ENCODE data around the gene NES. TPM values are rescaled to one million over a fixed set of nuclear protein-coding genes. Genes with fewer than 3 reads are reported as not detected.

NES gene
- total and polyA plus RNA-seq, 11 donors: 59.7 to 499 (median 158) TPM

DNA sequence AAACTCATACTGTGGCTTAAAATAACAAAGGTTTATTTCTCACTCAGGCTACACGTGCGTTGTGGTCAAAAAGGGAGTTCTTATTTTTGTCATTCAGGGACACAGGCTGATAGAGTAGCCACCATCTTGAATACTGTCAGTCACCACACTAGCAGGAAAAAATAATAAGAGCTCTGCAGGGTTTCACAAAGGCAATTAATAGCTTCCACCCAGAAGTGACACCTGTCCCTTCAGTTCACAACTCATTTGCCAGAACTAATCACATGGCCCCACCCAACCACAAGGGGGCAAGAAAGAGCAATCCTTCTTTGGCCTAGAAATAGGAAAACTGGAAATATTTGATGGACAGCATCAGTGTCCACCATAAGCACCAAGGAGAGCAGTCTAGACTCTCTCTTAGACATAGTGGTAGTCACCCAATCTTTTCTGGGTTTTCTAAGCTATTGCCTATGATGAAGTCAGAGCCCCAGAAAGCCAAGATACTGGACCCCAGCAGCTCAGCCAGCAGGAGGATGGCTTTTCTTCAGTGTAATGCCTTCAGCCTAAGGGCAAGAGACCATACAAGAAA is 49.8 kb downstream of the NES start:
- Histone ChIP-seq H3K4me3 (no peak overlapping the region), H3K4me1 (peaks cover 5 to 36% (median 22%) of the 10 kb centered on the region in 12 donors), H3K27me3 (peaks cover 3 to 85% (median 50%) of the 10 kb centered on the region in 9 donors), H3K9me3 (no peaks in the 10 kb centered on the region), H3K27ac (no peak overlapping the region), H3K36me3 (no peaks in the 10 kb centered on the region)
- 77 to 84% (median 81%) methylated on average over 2 of the region's 2 CpGs for WGBS, 4 donors
- TF ChIP-seq CTCF (IDR thresholded peaks at IDR 0.05) (peak; percentile 37 to 71 (median 62)), POLR2A (IDR thresholded peaks at IDR 0.05) (no peak)
- DNase-seq (no peak), ATAC-seq (no peak)
- intact Hi-C loops (cut with DNase I): loop anchor here in 7 of 10 donors (2.0 to 10.0 kb wide), 6 partner anchors 29 to 101 kb away; partner anchors contain the start of genes ISG20L2 (in 3 of the 7), METTL25B (in 3 of the 7) and NES (in 1 of the 7)

DNA sequence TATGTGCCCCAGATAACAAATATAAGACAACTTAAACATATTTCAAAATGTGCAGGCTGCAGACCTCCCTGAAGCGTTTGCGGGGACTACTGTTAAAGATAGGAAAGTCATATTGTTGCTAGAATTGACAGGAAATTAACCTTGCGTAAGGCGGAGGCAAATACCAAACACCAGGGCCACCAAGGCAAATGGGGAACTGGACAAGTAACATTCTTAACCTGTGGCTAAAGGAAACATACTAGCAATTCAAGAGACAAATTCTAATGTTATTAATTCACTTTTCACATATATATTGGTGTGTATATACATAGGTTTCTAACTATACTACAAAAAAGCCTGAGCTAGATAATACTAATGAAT is 51.1 kb downstream of the NES start:
- WGBS, 4 donors: 37 to 48% (median 42%) methylated on average over 4 of the region's 4 CpGs
- Histone ChIP-seq H3K9me3 (no peaks in the 10 kb centered on the region), H3K27me3 (peaks cover 3 to 71% (median 50%) of the 10 kb centered on the region in 9 donors), H3K4me1 (peaks cover 5 to 36% (median 22%) of the 10 kb centered on the region in 12 donors), H3K4me3 (peak overlapping the region in 4 of 12 donors; percentile 49 to 59 (median 55)), H3K27ac (no peak overlapping the region), H3K36me3 (no peaks in the 10 kb centered on the region)
- TF ChIP-seq CTCF (IDR thresholded peaks at IDR 0.05) (no peak), POLR2A (IDR thresholded peaks at IDR 0.05) (no peak)
- intact Hi-C loops (cut with DNase I): loop anchor here in 7 of 10 donors (1.0 to 10.0 kb wide), 7 partner anchors 31 to 103 kb away; partner anchors contain the start of genes ISG20L2 (in 3 of the 7), METTL25B (in 3 of the 7) and NES (in 1 of the 7)
- no peak for DNase-seq
- ATAC-seq: no peak

- Histone ChIP-seq H3K4me3 (peak overlapping the region; percentile 26 to 59 (median 50)), H3K36me3 (no peaks in the 10 kb centered on the region), H3K27me3 (peaks cover 3 to 67% (median 50%) of the 10 kb centered on the region in 9 donors), H3K9me3 (no peaks in the 10 kb centered on the region), H3K27ac (peak overlapping the region in 9 of 12 donors; percentile 14 to 81 (median 67)), H3K4me1 (peaks cover 5 to 36% (median 22%) of the 10 kb centered on the region in 12 donors)
- DNase-seq (peak in 4 of 5 donors; percentile 46 to 81 (median 64)), ATAC-seq (peak; percentile 40 to 67 (median 48))
- 1 to 2% (median 2%) methylated on average over 28 to 45 of the region's 45 CpGs for whole genome bisulfite sequencing, 4 donors
- TF ChIP-seq CTCF (IDR thresholded peaks at IDR 0.05) (peak; percentile 62 to 85 (median 80)), POLR2A (IDR thresholded peaks at IDR 0.05) (no peak)
- intact Hi-C loops (cut with DNase I): loop anchor here in 9 of 10 donors (1.0 to 10.0 kb wide), 7 partner anchors 31 to 103 kb away; partner anchors contain the start of genes ISG20L2 (in 3 of the 9), METTL25B (in 3 of the 9) and NES (in 1 of the 9)
Measured at GRCh38 chr1:156625436-156626078, 51.6 kb downstream of the NES start.

Measured in heart left ventricle (tissue), 16 donors.